H1 (cell line): ENCODE data around the gene TNF. TPM values are rescaled to one million over a fixed set of nuclear protein-coding genes. Genes with fewer than 3 reads are reported as not detected.

Experiments
- CTCF ChIA-PET: fragments of 300-600 bp; sonication (Branson Sonifier 250); formaldehyde crosslinking; loops from one replicate; lab custom pipeline; 2021; ENCODE audit not compliant: partially characterized antibody; lab: Charles Lee
- POLR2A ChIA-PET: fragments of 300-600 bp; sonication (Branson Sonifier 250); formaldehyde crosslinking; loops from one replicate; lab custom pipeline; 2021; ENCODE audit warnings: inconsistent platforms; ENCODE audit not compliant: partially characterized antibody; lab: Charles Lee
- DNase-seq, 2 experiments: peaks; one replicate each; pipeline versions ENCODE4 v3.0.0 to v3.0.0-alpha.2; 2010 to 2022; ENCODE audit warnings: low spot score in 2 of 2, low read depth in 1 of 2, mixed read lengths in 1 of 2
- FAIRE-seq: peaks from 2 replicates; lab custom pipeline; 2011; peaks lifted over from hg19 to GRCh38; lab: Jason Lieb, UNC
- H2AFZ ChIP-seq: 2 replicates; pipeline ENCODE4 v1.8.1; 2012; ENCODE audit warnings: low read length, inconsistent platforms
- H2AK5ac ChIP-seq: 2 replicates; pipeline ENCODE4 v1.6.1; 2013; ENCODE audit warnings: low read depth, low read length
- H2BK120ac ChIP-seq: replicated peaks from 2 replicates; pipeline ENCODE3; 2013; ENCODE audit warnings: low read depth, low read length, inconsistent platforms
- H2BK12ac ChIP-seq: 2 replicates; pipeline ENCODE4 v1.6.1; 2013; ENCODE audit warnings: low read depth, low read length
- H2BK15ac ChIP-seq: 2 replicates; pipeline ENCODE4 v1.6.1; 2013; ENCODE audit warnings: low read length
- H2BK20ac ChIP-seq: 2 replicates; pipeline ENCODE4 v1.6.1; 2013; ENCODE audit warnings: low read length
- H2BK5ac ChIP-seq: 2 replicates; pipeline ENCODE4 v1.6.1; 2013; ENCODE audit warnings: low read depth, low read length
- H3K14ac ChIP-seq: 2 replicates; pipeline ENCODE4 v1.6.1; 2013; ENCODE audit warnings: inconsistent platforms; ENCODE audit not compliant: insufficient read length
- H3K18ac ChIP-seq: 2 replicates; pipeline ENCODE4 v1.6.1; 2013; ENCODE audit warnings: low read length; ENCODE audit errors: extremely low read depth
- H3K23ac ChIP-seq: 2 replicates; pipeline ENCODE4 v1.6.1; 2013; ENCODE audit warnings: inconsistent platforms; ENCODE audit not compliant: insufficient read length
- H3K23me2 ChIP-seq: 2 replicates; pipeline ENCODE4 v1.6.1; 2013; ENCODE audit warnings: low read depth, low read length
- H3K27ac ChIP-seq: 2 replicates; pipeline ENCODE4 v1.6.1; 2011; ENCODE audit warnings: low read depth, low read length, inconsistent platforms
- H3K27me3 ChIP-seq, 4 experiments: replicated peaks in 1 of 4; 1 replicate in 1 of 4; 2 replicates in 3 of 4; pipeline versions ENCODE4 v1.6.1 to v1.8.1; 2011 to 2013; ENCODE audit warnings: low read length in 3 of 4, mild to moderate bottlenecking in 3 of 4, inconsistent platforms in 2 of 4, mixed read lengths in 2 of 4, moderate library complexity in 1 of 4; ENCODE audit not compliant: control insufficient read depth in 3 of 4, insufficient read depth in 3 of 4; ENCODE audit errors: extremely low read depth in 1 of 4
- H3K36me3 ChIP-seq, 4 experiments: 2 replicates each; pipeline versions ENCODE4 v1.6.1 to v1.8.1; 2011 to 2013; ENCODE audit warnings: mild to moderate bottlenecking in 4 of 4, low read length in 3 of 4, moderate library complexity in 2 of 4, control low read depth in 1 of 4, inconsistent platforms in 1 of 4; ENCODE audit not compliant: insufficient read depth in 4 of 4, control insufficient read depth in 2 of 4
- H3K4ac ChIP-seq: replicated peaks from 2 replicates; pipeline ENCODE3; 2013; ENCODE audit warnings: low read length, low read depth, mixed read lengths, inconsistent platforms; ENCODE audit not compliant: insufficient read length
- H3K4me1 ChIP-seq, 4 experiments: replicated peaks in 1 of 4; 1 replicate in 1 of 4; 2 replicates in 3 of 4; pipeline versions ENCODE4 v1.6.1 to v1.8.1; 2011 to 2013; ENCODE audit warnings: low read length in 3 of 4, inconsistent platforms in 2 of 4, mixed read lengths in 1 of 4; ENCODE audit not compliant: insufficient read depth in 4 of 4, control insufficient read depth in 3 of 4
- H3K4me2 ChIP-seq, 2 experiments: 2 replicates each; pipeline versions ENCODE4 v1.6.1 to v1.8.1; 2011 to 2013; ENCODE audit warnings: low read depth in 2 of 2, low read length in 2 of 2, control low read depth in 1 of 2, inconsistent platforms in 1 of 2, mild to moderate bottlenecking in 1 of 2; ENCODE audit not compliant: insufficient read depth in 1 of 2
- H3K4me3 ChIP-seq, 4 experiments: fragments of 200-600, 300-600 bp in 1 of 4; sonication (generic), shearing (Covaris generic), sonication (Bioruptor Twin) in 1 of 4; 2 replicates each; pipeline versions ENCODE4 v1.5.1 to v1.8.1; 2011 to 2016; ENCODE audit warnings: low read length in 4 of 4, low read depth in 3 of 4, control low read depth in 2 of 4, inconsistent platforms in 2 of 4, mild to moderate bottlenecking in 2 of 4, mixed read lengths in 1 of 4, moderate library complexity in 1 of 4; ENCODE audit not compliant: insufficient read depth in 2 of 4; ENCODE audit errors: extremely low read depth in 1 of 4
- H3K56ac ChIP-seq: replicated peaks from 2 replicates; pipeline ENCODE3; 2013; ENCODE audit warnings: low read depth, mild to moderate bottlenecking, mixed read lengths, low read length, inconsistent platforms; ENCODE audit not compliant: insufficient read length
- H3K79me1 ChIP-seq: 2 replicates; pipeline ENCODE4 v1.6.1; 2013; ENCODE audit warnings: low read depth, low read length, control low read depth
- H3K79me2 ChIP-seq, 2 experiments: 2 replicates each; pipeline versions ENCODE4 v1.6.1 to v1.8.1; 2012 to 2013; ENCODE audit warnings: low read length in 2 of 2, mild to moderate bottlenecking in 2 of 2, inconsistent platforms in 1 of 2; ENCODE audit not compliant: insufficient read depth in 2 of 2, control insufficient read depth in 1 of 2
- H3K9ac ChIP-seq, 4 experiments: replicated peaks in 1 of 4; 1 replicate in 1 of 4; 2 replicates in 3 of 4; pipeline versions ENCODE4 v1.6.1 to v1.8.1; 2011 to 2013; ENCODE audit warnings: low read depth in 3 of 4, low read length in 3 of 4, control low read depth in 2 of 4, mild to moderate bottlenecking in 2 of 4, moderate library complexity in 2 of 4, inconsistent platforms in 1 of 4; ENCODE audit errors: extremely low read depth in 1 of 4
- H3K9me3 ChIP-seq, 2 experiments: 2 replicates each; pipeline versions ENCODE4 v1.6.1 to v1.8.1; 2012 to 2013; ENCODE audit warnings: mild to moderate bottlenecking in 2 of 2, moderate library complexity in 2 of 2, control low read depth in 1 of 2, inconsistent platforms in 1 of 2, low read depth in 1 of 2, low read length in 1 of 2, mixed read lengths in 1 of 2; ENCODE audit not compliant: insufficient read depth in 2 of 2
- H4K20me1 ChIP-seq, 2 experiments: replicated peaks in 1 of 2; 2 replicates each; pipeline versions ENCODE3 to v1.8.1; 2011 to 2013; ENCODE audit warnings: inconsistent platforms in 2 of 2, low read length in 2 of 2, mild to moderate bottlenecking in 1 of 2; ENCODE audit not compliant: insufficient read depth in 2 of 2, control insufficient read depth in 1 of 2
- H4K5ac ChIP-seq: 2 replicates; pipeline ENCODE4 v1.6.1; 2013; ENCODE audit warnings: low read length, low read depth, mixed read lengths, inconsistent platforms; ENCODE audit not compliant: insufficient read length
- H4K8ac ChIP-seq: 2 replicates; pipeline ENCODE4 v1.8.0; 2013; ENCODE audit warnings: mild to moderate bottlenecking, moderate library complexity, low read length, inconsistent platforms; ENCODE audit not compliant: insufficient read depth; ENCODE audit errors: extremely low read depth
- H4K91ac ChIP-seq: replicated peaks from 2 replicates; pipeline ENCODE3; 2013; ENCODE audit warnings: low read length, mixed read lengths, inconsistent platforms; ENCODE audit not compliant: insufficient read length
- ASH2L ChIP-seq: fragments of 200-600, 300-600 bp; sonication (generic); IDR thresholded peaks from one replicate; pipeline ENCODE4 v1.7.1; 2017; ENCODE audit warnings: low read length
- ATF3 ChIP-seq: IDR thresholded peaks from 2 replicates; pipeline ENCODE4 v1.6.1; 2011; ENCODE audit warnings: low read depth, mild to moderate bottlenecking, low read length; ENCODE audit not compliant: insufficient read depth
- CEBPB ChIP-seq: IDR thresholded peaks from 2 replicates; pipeline ENCODE4 v1.6.1; 2012; ENCODE audit warnings: low read depth, low read length
- FOSL1 ChIP-seq: IDR thresholded peaks from 2 replicates; pipeline ENCODE4 v1.6.1; 2011; ENCODE audit warnings: mild to moderate bottlenecking, low read depth, low read length, moderate library complexity; ENCODE audit not compliant: insufficient read depth
- GTF2F1 ChIP-seq: IDR thresholded peaks from 2 replicates; pipeline ENCODE4 v1.6.1; 2012; ENCODE audit warnings: low read depth, low read length, improper control_type of control experiment, borderline replicate concordance
- HDAC2 ChIP-seq, 2 experiments: fragments of 300-600 bp in 1 of 2; sonication (generic) in 1 of 2; IDR thresholded peaks; 2 replicates each; pipeline ENCODE4 v1.6.1; 2011 to 2012; ENCODE audit warnings: low read depth in 2 of 2, low read length in 2 of 2, mild to moderate bottlenecking in 2 of 2, moderate library complexity in 2 of 2, borderline replicate concordance in 1 of 2, inconsistent platforms in 1 of 2
- JUND ChIP-seq: IDR thresholded peaks from 2 replicates; pipeline ENCODE4 v1.6.1; 2011; ENCODE audit warnings: mild to moderate bottlenecking, improper control_type of control experiment, low read length
- NRF1 ChIP-seq: IDR thresholded peaks from 2 replicates; pipeline ENCODE4 v1.6.1; 2011; ENCODE audit warnings: mild to moderate bottlenecking, low read depth, low read length, improper control_type of control experiment
- POU5F1 ChIP-seq: IDR thresholded peaks from 2 replicates; pipeline ENCODE4 v1.6.1; 2011; ENCODE audit warnings: low read depth, mild to moderate bottlenecking, low read length, moderate library complexity
- RBBP5 ChIP-seq: IDR thresholded peaks from 2 replicates; pipeline ENCODE4 v1.7.1; 2012; ENCODE audit warnings: low read depth, mild to moderate bottlenecking, inconsistent platforms, low read length, moderate library complexity, borderline replicate concordance
- SIRT6 ChIP-seq: IDR thresholded peaks from one replicate; pipeline ENCODE4 v1.7.1; 2012; ENCODE audit warnings: low read length, inconsistent platforms
- SP1 ChIP-seq: IDR thresholded peaks from 2 replicates; pipeline ENCODE4 v1.6.1; 2011; ENCODE audit warnings: low read depth, low read length
- TBP ChIP-seq: IDR thresholded peaks from 2 replicates; pipeline ENCODE4 v1.6.1; 2011; ENCODE audit warnings: low read depth, low read length, improper control_type of control experiment
- ZNF274 ChIP-seq: IDR thresholded peaks from 2 replicates; pipeline ENCODE4 v1.7.0; 2012; ENCODE audit warnings: low read length, borderline replicate concordance; ENCODE audit errors: extremely low read depth
- whole genome bisulfite sequencing, 2 experiments: shearing (Covaris generic) in 1 of 2; methylation state at CpG; one replicate each; pipeline versions ENCODE4 v1.1.6 to v1.1.7; 2013 to 2015; ENCODE audit warnings: low lambda C conversion rate in 2 of 2, mixed read lengths in 2 of 2, inconsistent platforms in 1 of 2, low coverage in 1 of 2, missing lambda C conversion rate in 1 of 2; ENCODE audit not compliant: insufficient replicate concordance in 2 of 2, insufficient coverage in 1 of 2, insufficient read length in 1 of 2; ENCODE audit errors: extremely low coverage in 1 of 2, missing lambda C conversion rate in 1 of 2; 5-methylcytosine and 5-hydroxymethylcytosine counted together
- polyA plus RNA-seq, 7 experiments: library from polyadenylated mRNA; depleted of rRNA in 3 of 7; stranded (reverse) in 5 of 7; unstranded in 2 of 7; fragments of >200 nt in 5 of 7; fragments of 200-250 nt in 2 of 7; gene quantifications; 1 replicate in 5 of 7; 2 replicates in 1 of 7; 4 replicates in 1 of 7; pipeline versions ENCODE4 v1.2.1 to v1.2.3, GENCODE V29; 2011 to 2013; ENCODE audit warnings: missing spikeins in 2 of 7, mixed read lengths in 2 of 7
- total RNA-seq: library from RNA; stranded (reverse); fragmentation: NEBNext Ultra II Directional; extraction: Animal tissue kit (Norgen Biotek cat#: 25700); gene quantifications from 2 replicates; pipeline ENCODE4 v1.2.1, GENCODE V29; 2021

The TNF gene
- total and polyA plus RNA-seq, 2 of the 8 experiments (the other 6 are each of a cell fraction or from before 2014, with no cell fraction given): not detected

- Histone ChIP-seq H3K9me3 (no peaks in the 10 kb centered on the region), H3K4ac (no peak overlapping the region), H4K8ac (no peak overlapping the region), H3K56ac (no peak overlapping the region), H2BK120ac (no peak overlapping the region), H3K79me1 (no peaks in the 10 kb centered on the region; the same call in 1 of the 2 replicates), H3K23ac (no peak overlapping the region), H3K36me3 (peaks cover 10 to 19% (median 18%) of the 10 kb centered on the region in 4 experiments), H3K79me2 (peaks cover 29 to 43% of the 10 kb centered on the region in 2 experiments), H3K23me2 (peaks cover 7% of the 10 kb centered on the region), H3K9ac (no peak overlapping the region), H3K4me1 (peaks cover 4 to 18% (median 10%) of the 10 kb centered on the region in 4 experiments; a peak in 6 of 7 replicates), H3K14ac (no peak overlapping the region), H2BK15ac (no peak overlapping the region), H2AK5ac (no peak overlapping the region), H4K91ac (no peak overlapping the region), H3K27ac (no peak overlapping the region), H3K4me3 (no peak overlapping the region), H2BK5ac (no peak overlapping the region), H3K4me2 (no peak overlapping the region; a peak in 1 of 4 replicates), H4K20me1 (peaks cover 16 to 20% of the 10 kb centered on the region in 2 experiments), H4K5ac (no peak overlapping the region), H3K18ac (no peak overlapping the region), H3K27me3 (no peaks in the 10 kb centered on the region), H2BK20ac (no peak overlapping the region), H2BK12ac (no peak overlapping the region), H2AFZ (no peak overlapping the region)
- 96% methylated on average over 6 of the region's 6 CpGs; no CpG with 5 or more reads in 1 of the 2 experiments for WGBS, 2 experiments
- FAIRE-seq (no peak), DNase-seq (no peak)
- ChIA-PET POLR2A (interaction anchor here (0.9 to 18.4 kb wide), 12 partner anchors 8 to 121 kb away, joined by 3 to 428 read pairs (median 44); partner anchors contain the start of genes AIF1, BAG6, C6orf47 and CSNK2B), CTCF (interaction anchor here (1.1 to 24.7 kb wide), 4 partner anchors 36 to 67 kb away, joined by 3 to 613 read pairs (median 4); partner anchors contain the start of genes LST1 and NCR3)
- TF ChIP-seq RBBP5: no peak
- TF ChIP-seq NRF1: no peak
- TF ChIP-seq ATF3: no peak
- no peak for TF ChIP-seq POU5F1
- no peak for TF ChIP-seq SP1
- TF ChIP-seq TBP: no peak
- TF ChIP-seq GTF2F1: no peak
- TF ChIP-seq FOSL1: no peak
- TF ChIP-seq ASH2L: no peak
- no peak for TF ChIP-seq SIRT6
- no peak for TF ChIP-seq HDAC2 (IDR thresholded peaks at IDR 0.05; ENCODE audit: borderline replicate concordance in 1 of 2, low read depth in 2 of 2, low read length in 2 of 2)
- TF ChIP-seq CEBPB: no peak
- TF ChIP-seq JUND: no peak
- TF ChIP-seq ZNF274: no peak
Measured at GRCh38 chr6:31543639-31544038, 31.7 kb upstream of the TNF start.
